Measurements from ENCODE around the gene F5.
A peak's percentile ranks its signal among the peaks of the same experiment; 100 is the strongest.

F5 gene

GRCh38 chr1:169588112-169588511, 1.8 kb upstream of the F5 start:
- no peak for DNase-seq (ENCODE audit: low read depth)

DNA sequence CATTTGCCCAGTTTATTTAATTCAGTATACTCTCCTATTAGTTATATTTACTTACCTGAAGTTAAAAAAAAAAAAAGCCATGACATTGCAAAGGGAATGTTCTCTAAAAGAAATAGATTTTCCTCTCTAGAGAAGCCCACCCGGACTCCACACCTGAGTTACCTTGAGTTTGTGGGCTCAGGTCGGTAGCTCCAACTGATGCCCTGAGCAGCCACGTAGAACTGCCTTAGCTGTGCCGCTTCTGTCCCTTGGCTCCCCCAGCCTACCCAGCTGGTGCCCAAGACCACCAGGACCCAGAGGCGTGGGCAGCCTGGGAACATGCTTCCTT, 250 bp downstream of the F5 start:
- DNase-seq (ENCODE audit: low read depth), result no peak

GRCh38 chr1:169585181-169585580, 1.1 kb downstream of the F5 start:
- DNase-seq (ENCODE audit: low read depth), result no peak

- DNase-seq (ENCODE audit: low read depth), result no peak
Measured at GRCh38 chr1:169584483-169585144, 1.7 kb downstream of the F5 start.

- DNase-seq (ENCODE audit: low read depth), result no peak
Measured at GRCh38 chr1:169577981-169578738, 8.1 kb downstream of the F5 start.

DNA sequence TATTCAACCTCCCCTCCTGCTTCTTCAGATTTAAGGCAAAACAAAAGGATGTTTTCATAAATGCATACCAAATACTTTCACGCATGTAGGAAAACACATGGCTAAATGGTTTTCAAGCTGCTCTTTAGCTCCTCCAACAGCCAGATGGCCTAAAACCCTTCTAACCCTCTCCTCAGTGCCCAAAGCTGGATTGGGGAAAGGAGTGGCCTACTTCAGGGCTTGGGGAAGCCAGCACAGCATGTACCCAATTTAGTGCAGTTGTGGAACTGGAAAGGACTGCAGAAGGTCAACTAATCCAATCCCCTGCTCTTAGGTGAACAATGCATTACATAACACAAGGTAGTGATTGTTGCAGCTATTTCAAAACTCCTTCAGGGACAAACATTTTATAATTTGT, 9.3 kb downstream of the F5 start:
- DNase-seq (ENCODE audit: low read depth), result no peak

DNA sequence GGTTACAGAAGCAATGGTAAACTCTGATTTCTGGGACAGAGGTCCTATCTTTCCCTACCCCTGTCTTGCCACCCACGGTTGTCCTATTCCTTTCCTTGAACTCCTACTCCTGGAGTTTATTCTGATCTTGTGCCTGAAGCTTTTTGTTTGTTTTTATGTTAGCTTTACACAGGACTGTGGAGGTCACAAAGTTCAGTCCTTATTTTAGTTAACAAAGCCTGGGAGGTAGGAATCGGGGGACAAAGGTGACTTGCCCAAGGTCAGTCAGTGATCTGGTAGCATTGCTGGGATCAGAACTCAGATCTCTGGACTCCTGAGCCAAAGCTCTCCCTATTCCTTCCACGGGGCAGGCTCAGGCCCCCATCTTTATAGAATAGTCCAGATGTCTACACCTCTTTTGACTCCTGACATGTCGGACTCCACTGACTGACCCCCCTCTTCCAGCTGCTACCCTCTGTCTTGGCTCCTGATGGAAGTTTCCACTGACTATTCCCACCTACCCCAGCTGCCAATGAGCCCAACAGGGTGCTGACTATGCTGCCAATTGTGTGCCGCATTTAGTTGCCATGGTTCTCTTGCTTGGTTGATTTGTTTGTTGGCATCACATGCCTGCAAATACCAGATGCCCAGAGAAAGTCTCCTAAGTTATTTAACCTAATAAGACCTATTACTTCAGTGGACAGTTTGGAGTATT, 9.9 kb downstream of the F5 start:
- DNase-seq (ENCODE audit: low read depth), result no peak

- DNase-seq (ENCODE audit: low read depth), result no peak
Measured at GRCh38 chr1:169574336-169574735, 11.9 kb downstream of the F5 start.

- no peak for DNase-seq (ENCODE audit: low read depth)
Measured at GRCh38 chr1:169572187-169572586, 14.1 kb downstream of the F5 start.

GRCh38 chr1:169571450-169571849, 14.8 kb downstream of the F5 start:
- no peak for DNase-seq (ENCODE audit: low read depth)

- DNase-seq (ENCODE audit: low read depth), result no peak
Measured at GRCh38 chr1:169570172-169570574, 16.1 kb downstream of the F5 start.

DNA sequence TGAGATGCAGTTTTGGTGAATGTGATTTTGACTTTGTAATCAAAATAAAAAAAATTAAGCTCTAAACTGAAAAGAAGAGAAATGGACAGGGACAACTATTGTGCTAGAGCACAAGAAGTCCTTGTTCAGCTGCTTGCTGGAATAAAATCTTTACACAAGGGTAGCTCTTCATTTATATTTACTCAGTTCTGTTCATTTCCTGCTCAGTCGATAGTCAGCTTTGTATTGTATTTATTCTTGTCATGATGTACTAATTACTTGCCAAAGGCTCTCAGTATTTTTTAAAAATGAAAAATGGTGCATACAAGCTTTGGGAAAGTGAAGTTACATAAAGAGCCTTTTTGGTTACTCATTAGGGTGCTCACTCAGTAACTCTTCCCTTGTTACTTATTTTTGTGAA, 17.8 kb downstream of the F5 start:
- DNase-seq (ENCODE audit: low read depth), result no peak

- DNase-seq (ENCODE audit: low read depth), result no peak
Measured at GRCh38 chr1:169565335-169566271, 20.7 kb downstream of the F5 start.

DNA sequence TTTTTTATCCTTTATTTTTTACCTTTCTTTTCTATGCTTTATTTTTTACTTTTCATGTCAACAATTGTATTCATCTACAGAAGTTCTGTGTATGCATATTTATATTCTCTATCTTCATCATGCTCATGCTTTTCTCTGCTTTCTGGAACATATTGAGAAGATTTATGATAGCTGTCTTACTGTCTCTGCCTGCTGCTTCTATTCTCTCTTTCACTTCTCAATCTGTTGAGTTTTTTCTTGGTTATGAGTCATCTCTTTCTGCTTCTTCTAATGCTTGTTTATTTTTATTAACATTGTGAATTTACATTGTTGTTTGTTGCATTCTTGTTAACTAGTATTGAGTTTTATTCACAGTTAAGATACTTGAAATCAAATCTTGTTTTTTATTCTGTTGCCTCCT, 22.6 kb downstream of the F5 start:
- no peak for DNase-seq (ENCODE audit: low read depth)

- no peak for DNase-seq (ENCODE audit: low read depth)
Measured at GRCh38 chr1:169563019-169563615, 23.2 kb downstream of the F5 start.

GRCh38 chr1:169561692-169562091, 24.6 kb downstream of the F5 start:
- DNase-seq (ENCODE audit: low read depth), result no peak

- no peak for DNase-seq (ENCODE audit: low read depth)
Measured at GRCh38 chr1:169557131-169557530, 29.1 kb downstream of the F5 start.

GRCh38 chr1:169550294-169550693, 36.0 kb downstream of the F5 start:
- no peak for DNase-seq (ENCODE audit: low read depth)

DNA sequence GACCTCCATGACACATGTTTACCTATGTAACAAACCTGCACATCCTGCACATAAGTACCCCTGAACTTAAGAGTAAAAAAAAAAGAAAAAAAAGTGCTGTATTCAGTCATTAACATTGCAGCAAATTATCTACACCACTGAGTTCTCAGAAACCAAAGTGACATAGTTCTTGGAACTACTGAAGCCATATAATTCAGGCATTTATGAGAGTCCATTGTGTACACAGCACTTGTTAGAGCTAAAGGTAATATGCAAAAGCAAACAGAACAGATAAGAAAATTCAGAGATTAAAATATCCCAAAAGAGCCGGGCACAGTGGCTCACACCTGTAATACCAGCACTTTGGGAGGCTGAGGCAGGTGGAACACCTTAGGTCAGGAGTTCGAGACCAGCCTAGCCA, 38.0 kb downstream of the F5 start:
- DNase-seq (ENCODE audit: low read depth), result no peak

GRCh38 chr1:169546087-169546995, 39.9 kb downstream of the F5 start:
- peak; percentile 2 for DNase-seq (ENCODE audit: low read depth)

- no peak for DNase-seq (ENCODE audit: low read depth)
Measured at GRCh38 chr1:169545472-169545871, 40.8 kb downstream of the F5 start.

Measured in activated T-cell treated with anti-CD3 and anti-CD28 coated beads for 48 hours (primary cell).